ENCODE results near the gene BRD7.

BRD7 gene

DNA sequence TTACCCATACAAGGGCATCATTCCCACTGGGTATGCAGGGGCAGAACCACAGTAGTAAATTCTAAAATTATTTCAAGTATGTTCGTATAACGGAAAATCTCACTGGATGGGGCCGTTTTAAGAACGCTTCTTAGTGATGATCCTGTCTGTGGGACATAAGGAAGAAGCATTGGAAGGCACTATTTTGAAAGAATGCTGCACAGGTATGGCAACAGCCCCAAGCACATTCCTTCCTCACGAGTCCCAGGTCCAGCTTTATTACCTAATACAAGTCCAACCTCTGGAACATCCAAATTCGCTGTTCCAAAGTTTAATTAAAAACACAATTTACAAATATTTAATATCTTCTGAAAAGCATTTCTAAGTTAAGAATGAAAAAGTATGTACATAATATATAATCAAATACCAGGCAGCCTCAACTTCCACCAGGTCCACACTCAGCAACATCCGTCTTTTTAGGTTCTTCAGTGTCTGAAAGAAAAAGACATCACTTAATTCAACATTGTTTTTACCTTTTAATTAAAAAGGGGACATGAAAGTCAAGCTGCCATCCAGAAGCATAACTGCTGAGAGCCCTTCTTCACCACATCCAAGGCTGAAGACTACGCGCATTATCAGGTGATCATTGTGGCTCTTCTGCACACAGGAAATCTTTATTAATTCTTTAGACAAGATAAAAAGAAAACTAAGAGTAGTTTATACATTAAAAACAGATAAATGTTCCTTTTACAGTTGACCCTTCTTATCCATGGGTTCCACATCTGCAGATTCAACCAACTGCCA, 49.8 kb downstream of the BRD7 start:
- DNase-seq, result no peak

DNA sequence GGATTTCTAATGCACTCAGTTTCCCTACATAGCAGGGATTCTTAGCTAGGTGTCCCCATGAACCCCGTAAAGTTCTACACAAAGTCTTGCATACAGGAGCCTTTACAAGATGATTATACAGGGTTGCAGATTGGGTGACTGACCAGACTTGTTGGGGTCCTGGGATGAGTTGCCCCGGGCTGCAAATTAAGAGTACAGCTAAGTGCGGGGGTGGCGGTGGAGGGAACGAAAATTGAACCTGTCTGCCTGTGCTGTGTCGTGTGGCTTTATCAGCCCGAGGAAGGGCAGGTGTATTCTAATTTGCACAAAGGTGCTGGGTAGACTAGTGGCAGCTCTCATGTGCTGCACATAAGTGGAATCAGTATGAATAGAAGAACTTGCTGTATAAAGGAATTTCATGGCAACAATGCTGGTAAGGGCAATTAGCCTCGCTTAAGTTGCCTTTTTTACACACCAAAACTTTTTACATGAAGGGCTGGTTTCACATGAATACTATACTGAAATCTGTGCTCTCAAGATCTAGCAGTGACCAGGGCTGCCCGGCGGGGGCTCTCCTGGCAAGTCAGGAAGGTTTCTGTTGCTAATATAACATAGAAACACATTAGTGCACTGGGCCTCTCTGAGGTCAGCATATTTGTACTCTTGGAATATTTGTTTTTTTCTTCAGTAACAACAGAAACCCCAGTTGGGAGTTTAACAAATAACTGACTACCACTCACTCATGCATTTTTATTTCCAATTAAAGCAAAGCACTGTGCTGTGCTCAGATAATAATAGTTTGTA, 51.7 kb downstream of the BRD7 start:
- no peak for DNase-seq

DNA sequence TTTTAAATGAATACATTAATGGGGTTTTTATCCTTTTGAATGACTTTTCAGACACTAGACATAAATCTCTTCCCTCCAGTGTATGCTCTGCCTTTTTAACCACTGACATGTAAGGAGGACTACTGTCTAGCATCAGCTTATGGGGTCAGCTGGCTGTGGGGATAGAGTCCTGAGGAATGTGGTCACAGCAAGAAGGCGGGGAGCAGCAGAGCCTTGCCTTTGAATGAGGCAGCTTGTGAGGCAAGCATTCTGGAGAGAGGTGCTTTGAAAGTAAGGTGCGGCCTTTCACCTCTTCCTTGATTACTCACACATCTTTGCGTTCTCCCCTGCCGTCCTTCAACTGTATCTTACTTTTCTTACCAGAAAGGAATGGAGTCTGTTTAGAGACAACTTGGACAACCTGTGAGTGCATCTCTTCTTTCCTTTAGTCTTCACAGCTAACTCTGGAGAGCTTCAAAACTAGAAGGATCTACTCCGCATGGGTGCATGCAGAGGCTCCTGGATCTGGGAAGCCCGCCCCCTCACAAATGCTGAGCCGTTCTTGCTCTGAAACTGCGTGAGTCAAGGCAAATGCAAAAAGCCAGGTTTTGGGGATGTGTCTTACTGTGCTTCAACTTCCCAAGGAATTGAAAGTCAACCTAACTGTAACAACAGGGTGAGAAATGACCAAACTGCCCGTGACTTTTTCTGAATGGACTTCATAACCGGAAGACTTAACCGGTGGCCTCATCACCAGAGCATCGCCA, 52.5 kb downstream of the BRD7 start:
- DNase-seq, result no peak

DNA sequence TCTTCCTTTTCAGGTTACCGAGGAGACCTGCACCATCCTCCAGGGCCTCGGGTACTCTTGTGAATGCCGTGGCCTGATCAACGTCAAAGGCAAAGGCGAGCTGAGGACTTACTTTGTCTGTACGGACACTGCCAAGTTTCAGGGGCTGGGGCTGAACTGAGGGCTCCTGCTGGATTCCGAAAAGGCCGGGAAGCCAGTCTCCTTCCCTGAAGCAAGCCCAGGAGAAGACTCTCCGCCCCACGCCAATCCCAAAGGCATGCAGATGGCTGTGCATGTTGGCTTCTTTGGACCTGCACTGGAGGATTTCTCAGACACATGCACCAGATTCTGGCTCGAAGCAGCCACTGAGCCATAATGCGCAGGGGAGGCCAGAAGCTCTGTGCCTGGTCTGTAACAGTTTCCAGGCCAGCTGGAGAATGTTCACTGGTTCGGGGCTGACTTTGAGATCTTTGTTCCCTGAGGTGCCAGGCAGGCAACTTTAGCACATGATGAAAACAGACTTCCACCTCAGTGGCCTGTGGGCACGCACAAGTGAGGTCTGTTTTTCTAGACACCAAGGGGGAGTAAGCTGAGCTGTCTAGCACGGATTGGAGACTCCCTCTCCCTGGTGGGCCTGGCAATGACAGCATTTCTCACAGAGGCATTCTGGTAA, 53.3 kb downstream of the BRD7 start:
- DNase-seq, result no peak

DNA sequence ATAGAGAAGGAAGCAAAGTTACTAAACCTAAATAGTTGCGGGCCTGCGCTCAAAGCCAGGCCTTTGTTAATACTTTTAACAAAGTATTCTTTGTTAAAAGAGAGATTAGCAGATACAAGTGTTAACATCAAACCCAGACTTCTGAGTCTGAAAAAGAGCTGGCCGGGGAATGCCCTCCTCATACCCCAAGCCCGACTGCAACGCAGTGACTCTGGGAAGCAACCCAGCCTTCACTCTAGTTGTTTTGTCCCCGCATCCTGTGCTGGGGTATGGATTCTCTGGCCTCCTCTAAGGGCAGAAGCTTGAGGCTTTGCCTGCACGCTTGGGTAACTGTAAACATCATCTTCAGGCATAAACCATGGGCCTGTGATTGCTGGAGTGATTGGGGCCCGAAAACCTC, 54.1 kb downstream of the BRD7 start:
- no peak for DNase-seq

DNA sequence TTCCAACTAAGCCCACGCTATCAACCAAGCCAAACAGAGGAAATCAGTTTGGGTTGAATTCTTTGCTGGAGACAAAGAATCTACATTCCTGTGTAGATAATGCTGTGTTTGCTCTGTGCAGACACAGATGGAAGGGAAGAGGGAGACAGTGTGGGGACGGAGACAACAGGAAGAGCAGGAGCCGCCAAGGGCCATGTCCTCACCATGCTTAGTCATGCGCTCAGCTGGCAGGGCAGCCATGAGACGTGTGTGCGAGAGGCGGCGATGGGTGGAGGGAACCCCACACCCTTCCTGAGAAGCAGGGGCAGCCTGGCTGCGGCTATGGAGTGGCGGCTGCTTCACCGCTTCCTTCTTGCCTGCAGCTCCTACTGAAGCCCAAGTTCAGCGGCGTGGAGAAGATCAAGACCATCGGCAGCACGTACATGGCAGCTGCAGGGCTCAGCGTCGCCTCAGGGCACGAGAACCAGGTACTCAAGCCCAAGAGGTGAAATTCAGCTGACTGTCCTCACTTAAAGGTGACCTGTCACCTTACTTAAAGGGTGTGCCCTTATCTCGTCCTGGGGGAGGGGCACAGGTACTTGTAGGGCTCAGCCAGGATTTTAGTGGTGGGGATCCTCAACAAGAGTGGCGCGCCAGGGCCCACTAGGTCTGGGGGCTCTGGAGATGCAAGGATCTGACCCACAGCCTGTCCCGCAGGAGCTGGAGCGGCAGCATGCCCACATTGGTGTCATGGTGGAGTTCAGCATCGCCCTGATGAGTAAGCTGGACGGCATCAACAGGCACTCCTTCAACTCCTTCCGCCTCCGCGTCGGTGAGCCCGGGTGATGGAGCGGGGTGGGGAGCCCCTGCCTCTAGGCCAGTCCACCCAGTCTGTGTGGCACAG, 55.0 kb downstream of the BRD7 start:
- peak; percentile 56 for DNase-seq

DNA sequence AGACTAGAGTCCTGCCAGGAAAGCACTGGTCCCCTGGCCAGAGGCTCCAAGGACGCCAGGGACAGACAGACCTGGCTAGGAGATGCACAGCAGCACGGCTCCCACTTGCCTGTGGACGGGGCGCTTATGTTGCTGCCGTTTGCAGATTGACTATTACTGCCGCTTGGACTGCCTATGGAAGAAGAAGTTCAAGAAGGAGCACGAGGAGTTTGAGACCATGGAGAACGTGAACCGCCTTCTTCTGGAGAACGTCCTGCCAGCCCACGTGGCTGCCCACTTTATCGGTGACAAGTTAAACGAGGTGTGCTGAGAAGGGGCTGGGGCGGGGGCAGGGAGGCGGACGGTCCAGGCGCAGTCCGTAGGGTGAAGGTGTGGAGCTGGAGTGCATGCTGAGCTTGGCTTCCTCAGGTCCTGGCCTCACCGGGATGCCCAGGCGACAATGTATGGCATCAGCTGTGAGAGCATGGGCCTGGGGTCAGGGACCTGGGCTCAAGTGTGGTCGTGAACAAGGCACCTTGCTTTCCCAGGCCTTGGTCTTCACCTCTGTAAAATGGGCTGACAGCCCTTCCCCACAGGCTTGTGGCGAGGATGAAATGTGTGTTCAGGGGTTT, 56.8 kb downstream of the BRD7 start:
- no peak for DNase-seq

DNA sequence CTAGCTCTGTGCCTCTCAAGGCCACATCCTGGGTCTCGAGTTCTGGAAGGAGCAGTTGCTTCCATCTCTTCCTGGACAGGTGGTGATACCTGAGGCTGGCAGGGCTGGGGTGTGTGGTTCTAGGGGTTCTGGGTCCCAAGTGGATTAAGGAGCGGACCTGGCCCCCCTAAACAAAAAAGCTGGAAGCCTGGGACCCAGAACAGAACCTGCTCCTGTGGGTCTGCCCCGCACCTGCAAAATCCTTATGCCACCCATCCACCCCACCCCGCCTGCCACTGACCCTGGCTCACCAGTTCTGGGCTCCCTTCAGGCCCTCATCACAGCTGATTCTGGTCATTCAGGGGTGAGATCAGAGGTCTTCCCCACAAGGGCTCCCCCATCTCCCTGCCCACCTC, 57.7 kb downstream of the BRD7 start:
- DNase-seq, result no peak

DNA sequence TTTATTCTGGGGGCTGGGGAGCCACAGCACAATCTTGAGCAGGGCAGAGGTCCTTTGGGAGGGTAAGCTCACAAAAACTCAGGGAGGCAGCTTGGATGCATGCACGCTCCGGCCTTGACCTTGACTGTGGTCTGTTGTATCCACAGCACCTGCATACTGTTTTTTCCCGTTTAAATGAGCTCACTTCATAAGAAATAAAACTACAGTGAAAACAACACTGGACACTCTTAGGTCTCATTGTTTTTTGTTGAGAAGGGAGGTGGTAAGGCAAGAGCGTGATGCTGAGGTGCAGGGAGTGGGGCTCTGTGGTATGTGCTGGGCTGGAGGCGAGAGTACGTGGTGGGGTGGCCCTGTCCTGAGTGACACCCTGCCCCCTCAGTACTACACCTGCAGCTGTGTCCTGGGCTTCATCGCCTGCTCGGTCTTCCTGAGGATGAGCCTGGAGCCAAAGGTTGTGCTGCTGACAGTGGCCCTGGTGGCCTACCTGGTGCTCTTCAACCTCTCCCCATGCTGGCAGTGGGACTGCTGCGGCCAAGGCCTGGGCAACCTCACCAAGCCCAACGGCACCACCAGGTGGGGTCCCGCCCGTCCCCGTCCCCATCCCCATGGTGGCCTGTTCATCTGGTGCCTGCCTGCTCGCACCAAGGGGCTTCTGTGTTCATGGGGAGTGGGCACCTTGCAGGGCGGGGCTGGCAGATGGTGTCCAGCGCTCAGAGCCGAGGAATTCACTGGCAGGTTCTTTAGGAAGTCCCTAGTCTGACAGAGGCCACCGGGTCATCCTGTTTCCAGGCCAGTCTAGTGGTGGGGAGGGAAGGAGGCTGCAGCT, 58.3 kb downstream of the BRD7 start:
- DNase-seq, result no peak

DNA sequence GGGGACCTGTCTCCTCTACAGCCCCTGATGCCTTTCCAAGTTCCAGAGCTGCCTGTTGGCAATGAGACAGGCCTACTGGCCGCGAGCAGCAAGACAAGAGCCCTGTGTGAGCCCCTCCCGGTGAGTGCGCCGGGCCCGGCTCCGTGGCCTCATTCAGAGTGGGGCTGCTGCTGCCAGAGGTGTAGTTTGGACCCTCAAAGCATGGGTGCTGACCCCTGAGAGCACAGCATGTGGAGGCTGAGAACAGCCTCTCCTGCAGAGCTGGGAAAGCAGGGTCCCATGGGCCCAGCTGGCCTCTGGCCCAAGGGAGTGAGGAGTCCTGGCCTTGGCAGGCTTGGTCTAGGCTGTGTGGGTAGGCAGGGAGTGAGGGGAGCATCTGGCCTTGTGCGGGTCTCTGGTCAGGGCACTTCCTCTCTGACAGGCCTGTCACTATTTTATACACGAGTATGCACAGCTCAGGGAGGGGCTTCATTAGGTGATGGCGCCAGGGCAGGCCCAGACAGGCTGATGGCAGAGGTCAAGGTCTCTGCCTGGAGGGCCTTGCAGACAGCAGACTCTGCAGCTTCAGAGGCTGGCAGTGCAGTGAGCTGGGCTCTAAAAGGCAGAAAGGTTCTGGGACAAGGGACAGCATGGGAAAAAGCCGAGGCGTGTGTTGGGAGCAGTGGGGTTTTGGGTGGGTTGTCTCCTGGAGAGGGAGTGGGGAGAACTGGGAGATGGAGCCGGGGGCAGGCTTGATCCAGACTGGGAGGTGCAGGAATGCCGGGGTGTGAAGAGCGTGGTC, 59.1 kb downstream of the BRD7 start:
- DNase-seq, result no peak

DNA sequence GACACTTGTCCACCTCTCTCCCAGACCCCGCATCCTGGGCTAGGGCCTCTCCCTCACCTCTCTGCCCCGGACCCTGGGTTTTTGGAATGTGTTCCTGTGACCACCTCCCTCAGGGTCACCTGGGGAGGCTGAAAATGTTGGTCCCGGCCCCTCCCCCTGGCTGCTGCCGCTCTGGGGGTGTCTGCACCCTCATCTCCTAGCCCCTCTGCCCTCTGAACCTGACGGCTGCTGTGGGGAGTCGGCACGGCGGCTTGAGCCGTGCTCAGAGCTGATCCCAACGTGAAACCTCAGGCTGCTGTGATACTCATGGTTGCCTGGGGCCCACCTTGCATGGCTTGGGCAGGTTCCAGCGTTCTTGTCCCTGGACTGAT, 59.6 kb downstream of the BRD7 start:
- DNase-seq, result no peak

DNA sequence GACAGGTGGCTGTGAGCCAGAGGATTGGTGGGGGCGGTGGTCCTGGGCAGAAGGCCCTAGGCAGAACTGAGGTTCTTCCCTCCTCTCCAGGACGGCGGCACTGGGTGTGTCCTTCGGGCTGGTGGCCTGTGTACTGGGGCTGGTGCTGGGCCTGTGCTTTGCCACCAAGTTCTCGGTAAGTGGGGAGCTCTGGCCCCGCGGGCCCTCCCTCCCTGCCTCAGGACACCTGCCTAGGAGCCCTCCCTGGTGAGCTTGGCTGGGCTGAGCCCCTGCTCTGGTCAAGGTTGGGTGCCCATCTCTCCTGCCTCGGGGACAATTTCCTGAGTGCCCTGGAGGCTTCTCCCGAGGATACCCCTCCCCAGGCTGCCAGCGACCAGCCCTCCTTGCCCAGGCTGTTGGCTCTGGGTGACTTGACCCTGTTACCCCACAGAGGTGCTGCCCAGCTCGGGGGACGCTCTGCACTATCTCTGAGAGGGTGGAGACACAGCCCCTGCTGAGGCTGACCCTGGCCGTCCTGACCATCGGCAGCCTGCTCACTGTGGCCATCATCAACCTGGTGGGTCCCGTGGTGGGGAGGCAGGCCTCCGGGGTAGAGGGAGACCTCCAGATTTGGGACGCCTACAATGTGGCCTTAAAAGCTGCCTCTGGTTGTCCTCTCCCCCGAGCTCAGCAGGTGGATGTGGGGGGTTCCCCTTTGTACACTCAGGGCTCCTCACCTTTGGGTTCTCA, 60.4 kb downstream of the BRD7 start:
- DNase-seq, result no peak

DNA sequence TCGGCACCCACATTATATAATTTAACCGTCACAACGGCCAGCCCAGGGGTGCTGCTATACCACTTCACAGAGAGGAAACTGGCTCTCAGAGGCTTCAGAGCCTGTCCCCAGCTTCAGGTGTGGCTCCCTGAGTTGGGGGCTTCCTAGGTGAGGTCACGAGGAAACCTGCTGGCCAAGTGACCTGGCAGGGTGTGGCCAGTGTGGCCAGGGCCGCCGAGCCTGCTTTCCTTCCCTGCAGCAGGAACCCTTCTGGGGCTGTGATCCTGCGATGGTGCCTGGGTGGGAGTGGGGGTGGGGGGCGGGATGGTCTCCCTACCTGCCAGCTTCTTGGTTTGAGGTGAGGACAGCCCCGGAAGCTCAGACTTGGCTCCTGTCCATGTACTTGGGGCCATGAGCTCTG, 62.5 kb downstream of the BRD7 start:
- DNase-seq, result no peak

DNA sequence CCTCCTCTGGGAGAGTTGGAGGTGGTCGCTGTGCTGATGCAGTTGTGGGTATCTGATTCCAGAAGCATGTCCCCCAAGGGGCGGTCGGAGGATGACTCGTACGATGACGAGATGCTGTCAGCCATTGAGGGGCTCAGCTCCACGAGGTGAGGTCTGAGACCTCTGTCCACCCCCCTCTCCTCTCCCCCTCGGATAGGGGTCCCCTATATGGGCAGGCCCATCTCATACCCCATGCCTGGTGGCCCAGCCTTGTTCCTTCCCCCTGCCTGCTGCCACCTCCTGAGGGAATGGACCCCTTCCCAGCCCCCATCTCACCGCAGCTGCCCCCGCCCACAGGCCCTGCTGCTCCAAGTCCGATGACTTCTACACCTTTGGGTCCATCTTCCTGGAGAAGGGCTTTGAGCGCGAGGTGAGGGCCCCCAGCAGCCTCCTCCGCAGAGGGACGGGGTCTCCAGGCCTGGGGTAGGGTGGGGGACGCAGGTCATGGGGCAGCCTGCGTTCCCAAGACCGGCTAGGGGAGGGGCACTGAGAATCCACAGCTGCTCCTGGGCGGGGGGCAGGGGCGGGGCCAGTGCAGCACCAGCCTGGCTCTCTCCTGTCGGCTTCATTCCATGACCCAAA, 63.2 kb downstream of the BRD7 start:
- no peak for DNase-seq

DNA sequence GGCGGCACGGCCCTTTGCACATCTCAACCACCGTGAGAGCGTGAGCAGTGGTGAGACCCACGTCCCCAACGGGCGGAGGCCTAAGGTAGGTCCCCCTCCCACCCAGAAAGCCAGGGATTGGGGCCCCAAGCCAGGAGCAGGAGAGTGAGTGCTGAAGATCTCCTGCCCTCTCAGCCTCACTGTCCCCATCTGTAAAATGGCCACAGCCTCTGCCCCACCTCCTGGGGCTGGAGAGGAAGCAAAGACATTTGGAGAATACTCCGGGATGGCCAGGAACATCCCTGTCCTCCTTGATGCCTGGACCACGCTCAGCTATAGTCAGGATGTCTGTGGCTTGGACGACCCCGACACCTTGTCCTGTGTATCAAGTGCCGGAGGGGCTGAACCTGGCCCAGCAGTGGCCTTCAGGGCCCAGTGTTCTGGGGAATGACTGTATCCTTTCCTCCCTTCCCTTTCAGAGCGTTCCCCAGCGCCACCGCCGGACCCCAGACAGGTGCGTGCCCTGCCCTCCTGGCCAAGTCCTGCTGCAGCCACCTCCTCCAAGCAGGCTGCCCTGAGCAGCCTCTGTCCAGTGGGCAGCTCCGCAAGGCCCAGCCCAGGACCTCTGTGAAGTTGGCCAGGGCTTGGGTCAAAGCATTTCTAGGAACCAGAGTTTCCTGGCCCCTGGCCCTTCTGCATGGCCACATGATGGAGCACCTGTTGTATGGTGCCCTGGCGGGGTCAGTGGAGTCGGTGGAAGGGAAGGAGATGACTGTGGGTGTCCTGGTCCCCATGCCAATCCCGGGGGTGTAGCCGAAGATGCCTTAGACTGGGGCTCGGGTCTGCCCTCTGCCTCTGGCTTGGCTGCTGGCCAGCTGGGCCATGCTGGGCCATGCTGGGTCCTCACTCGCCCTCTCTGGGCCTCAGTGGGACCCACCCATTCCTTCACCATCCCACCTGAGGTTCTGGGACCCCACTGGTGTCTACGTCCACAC, 64.0 kb downstream of the BRD7 start:
- no peak for DNase-seq

DNA sequence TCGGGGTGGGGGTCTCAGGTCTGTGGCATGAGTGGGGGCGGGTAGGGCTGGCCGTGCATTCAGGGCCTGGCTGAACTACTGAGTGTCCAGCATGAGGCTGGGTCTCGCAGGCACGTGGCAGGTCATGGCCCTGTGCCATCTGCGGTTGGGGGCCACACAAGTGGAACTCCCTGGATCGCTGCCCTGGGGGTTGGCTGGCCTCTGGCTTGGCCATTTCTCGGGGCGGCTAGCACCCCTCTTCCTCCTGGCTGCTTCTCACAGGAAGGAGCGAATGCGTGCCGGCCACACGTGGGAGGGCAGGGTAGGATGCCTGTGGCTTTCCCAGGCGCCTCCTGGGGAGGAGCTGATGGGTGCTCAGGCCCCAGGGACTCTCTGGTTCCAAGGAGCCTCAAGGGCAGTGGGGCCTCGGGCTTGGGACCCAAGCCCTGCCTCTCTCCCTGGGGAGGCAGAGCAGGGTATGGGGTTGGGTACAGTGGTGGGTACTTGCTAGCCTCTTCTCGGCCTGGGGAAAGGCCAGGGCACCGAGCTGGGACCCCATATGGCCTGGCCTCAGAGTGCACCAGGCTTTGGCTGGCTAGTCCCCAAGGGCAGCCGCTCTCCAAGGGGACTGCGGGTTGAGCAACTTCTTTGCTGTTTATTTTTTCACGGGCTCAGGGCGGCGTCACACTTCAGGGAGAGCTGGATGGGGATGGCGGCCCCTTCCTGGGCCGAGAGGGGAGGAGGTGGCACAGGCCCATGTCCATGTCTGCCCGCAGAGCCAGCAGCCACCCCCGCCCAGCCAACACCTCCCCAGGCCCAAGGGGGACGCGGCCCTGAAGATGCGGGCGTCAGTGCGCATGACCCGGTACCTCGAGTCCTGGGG, 65.0 kb downstream of the BRD7 start:
- no peak for DNase-seq

All from fibroblast of skin of scalp (primary cell).